NCI-H82 treated with DMSO at 0.1 percent for 48 hours (cell line): ENCODE data around the gene SLC27A1.
"Not testable (repeated sequence)": the region's sequence is repeated elsewhere in the genome, so short reads cannot be mapped to it uniquely, and the experiment has no call there.

Source experiments
- DNase-seq: peaks from one replicate; lab custom pipeline; 2025; ENCODE audit not compliant: unreplicated experiment; lab: John Stamatoyannopoulos, UW

Gene SLC27A1

GRCh38 chr19:17510220-17510993 lies 40.1 kb downstream of the SLC27A1 start:
- DNase-seq, result no peak

GRCh38 chr19:17511724-17512573 lies 41.6 kb downstream of the SLC27A1 start:
- DNase-seq, result peak; percentile 47

GRCh38 chr19:17512574-17512939 lies 42.2 kb downstream of the SLC27A1 start:
- DNase-seq, result no peak

DNA sequence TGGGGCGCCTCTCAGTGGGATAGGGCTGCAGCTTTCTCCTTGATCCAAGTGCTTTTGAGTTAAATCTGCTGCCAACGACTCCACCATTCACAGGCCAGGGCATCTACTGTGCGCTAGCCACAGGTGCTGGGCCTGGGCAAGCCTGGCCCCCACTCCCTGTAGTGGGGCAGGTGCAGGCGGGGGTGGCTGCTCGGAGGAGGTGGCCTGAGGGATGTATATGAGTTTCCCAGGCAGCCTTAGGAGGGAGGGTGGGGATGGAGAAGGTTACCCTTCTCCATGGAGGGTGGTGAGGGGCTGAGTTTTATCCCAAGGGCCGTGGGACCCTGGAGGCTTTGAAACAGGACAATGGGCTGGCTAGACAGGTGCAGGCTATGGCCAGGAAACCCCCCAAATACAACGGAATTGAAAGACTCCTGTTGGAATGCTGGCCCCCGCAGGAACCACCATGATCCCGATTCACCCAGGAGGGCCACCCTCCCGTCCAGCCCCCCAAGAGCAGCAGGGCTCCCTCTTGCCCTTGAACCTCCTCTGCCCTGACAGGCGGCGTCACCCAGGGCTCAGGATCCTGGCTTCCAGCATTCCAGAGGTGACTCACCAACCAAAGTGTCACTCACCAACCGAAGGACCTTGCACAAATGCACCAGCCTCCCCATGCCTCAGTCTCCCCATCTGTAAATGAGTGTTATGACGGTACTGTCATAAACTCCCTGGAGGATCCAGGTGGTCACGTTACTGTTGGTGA lies 45.3 kb downstream of the SLC27A1 start:
- no peak for DNase-seq

DNA sequence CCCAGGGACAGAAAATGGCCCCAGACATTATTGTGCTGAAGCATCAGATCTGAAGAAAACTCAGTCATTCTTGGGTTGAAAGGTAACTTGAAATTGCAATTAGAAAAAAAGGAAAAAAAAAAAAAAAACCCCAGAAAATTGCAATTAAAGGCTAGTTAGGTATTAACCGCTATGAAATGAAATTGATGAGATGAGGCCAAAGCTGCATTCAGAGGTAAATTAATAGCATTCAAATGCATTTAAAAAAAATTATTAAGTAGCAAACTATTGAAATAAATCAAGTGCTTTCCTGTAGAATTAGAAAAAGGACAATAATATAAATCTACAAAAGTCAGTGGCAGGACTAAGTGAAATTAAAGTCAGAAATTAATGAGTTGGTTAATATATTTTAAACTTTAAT lies 47.6 kb downstream of the SLC27A1 start:
- DNase-seq, result no peak

GRCh38 chr19:17518654-17519053 lies 48.3 kb downstream of the SLC27A1 start:
- not testable (repeated sequence) for DNase-seq

DNA sequence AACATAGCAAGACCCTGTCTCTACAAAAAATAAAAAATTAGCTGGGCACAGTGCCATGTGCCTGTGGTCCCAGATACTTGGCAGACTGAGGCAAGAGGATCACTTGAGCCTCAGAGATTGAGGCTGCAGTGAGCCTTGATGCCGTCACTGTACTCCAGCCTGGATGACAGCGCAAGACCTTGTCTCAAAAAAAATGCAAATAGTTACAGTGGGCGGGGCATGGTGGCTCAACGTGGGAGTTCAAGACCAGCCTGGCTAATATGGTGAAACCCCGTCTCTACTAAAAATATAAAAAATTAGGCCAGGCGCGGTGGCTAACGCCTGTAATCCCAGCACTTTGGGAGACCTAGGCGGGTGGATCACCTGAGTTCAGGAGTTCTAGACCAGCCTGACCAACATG lies 49.6 kb downstream of the SLC27A1 start:
- no peak for DNase-seq

DNA sequence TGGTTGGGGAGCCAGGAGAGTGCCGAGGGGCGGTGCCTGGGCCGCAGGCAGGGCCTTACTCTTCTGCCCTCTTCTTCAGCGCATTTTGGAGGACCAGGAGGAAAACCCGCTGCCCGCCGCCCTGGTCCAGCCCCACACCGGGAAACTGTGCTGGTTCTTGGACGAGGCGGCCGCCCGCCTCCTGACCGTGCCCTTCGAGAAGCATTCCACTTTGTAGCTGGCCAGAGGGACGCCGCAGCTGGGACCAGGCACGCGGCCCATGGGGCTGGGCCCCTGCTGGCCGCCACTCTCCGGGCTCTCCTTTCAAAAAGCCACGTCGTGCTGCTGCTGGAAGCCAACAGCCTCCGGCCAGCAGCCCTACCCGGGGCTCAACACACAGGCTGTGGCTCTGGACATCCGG lies 50.5 kb downstream of the SLC27A1 start:
- DNase-seq, result no peak

DNA sequence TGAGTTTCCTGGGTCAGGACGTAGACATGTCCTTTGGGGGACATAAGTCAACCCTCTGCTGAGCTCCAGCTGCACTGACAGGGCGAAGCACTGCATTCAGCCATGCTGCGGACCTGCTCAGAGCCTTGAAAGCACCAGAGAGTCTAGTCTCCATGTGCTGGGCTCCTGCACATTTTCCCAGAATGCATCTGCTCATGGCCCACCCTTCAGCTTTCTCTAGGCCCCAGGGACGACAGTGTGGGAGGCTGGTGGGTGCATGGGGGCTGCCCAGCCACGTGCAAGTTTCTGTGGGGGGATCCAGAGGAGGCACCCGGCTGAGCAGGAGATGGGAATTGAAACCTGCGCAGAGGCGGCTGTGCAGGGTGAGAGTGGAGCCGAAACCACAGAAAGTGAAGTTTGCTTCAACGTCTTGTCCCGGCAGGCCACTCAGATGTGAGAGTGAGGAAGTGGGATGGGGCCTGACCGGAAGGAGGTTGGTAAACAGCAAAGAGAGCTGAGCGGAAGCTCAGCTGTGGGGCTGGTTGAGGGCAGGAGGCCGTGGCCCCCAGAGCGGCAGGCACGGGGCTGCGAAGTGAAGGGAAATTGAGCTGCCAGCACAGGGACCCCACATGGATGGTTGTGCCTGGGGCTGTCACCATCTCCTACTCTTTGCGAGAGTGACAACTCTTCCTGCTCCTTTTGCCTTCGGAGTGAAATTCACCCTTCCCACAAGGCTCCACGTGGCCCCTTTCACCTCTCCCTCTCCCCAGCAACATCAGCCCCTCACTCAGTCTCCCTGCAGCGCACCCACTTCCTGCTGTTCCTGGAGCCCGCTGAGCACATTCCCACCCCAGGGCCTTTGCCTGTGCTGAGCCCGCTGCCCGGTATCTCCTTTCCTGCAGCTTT lies 52.9 kb downstream of the SLC27A1 start:
- no peak for DNase-seq

DNA sequence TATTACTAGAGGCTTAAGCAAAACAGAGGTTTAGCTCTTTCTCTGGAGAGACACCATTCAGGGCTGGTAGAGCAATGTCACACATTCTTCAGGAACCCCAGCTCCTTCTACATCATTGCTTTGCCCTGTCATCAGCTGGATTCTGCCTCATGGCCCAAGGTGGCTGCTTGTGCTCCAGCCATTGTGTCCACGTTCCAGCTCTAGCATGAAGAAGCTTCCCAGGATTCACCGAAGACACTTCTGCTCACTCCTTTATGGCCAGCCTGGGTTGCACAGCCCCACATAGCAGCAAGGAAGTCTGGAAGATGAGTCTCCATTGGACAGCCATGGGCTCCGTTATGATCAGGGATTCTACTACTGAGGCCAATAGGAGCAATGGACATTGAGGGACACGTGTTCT lies 54.3 kb downstream of the SLC27A1 start:
- DNase-seq, result no peak

DNA sequence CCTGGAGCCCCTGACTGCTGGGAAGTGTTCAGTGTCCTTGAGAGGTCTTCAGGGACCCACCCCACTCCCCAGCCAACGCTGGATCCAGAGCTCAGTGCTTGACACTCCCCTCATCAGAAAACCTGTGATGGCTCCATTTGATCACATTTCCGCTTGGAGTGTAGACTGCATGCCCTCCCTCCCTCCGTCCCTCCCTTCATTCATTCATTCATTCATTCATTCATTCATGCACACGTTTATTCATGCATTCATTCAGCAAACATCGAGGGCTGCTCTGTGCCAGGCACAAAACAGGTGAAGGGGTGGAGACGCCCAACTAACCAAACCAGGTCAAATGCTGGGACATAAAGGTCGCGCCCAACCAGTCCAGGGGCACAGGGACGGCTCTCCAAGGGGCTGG lies 54.8 kb downstream of the SLC27A1 start:
- no peak for DNase-seq

GRCh38 chr19:17526922-17527321 lies 56.6 kb downstream of the SLC27A1 start:
- DNase-seq, result no peak

GRCh38 chr19:17527326-17527725 lies 57.0 kb downstream of the SLC27A1 start:
- no peak for DNase-seq

GRCh38 chr19:17528610-17529009 lies 58.3 kb downstream of the SLC27A1 start:
- DNase-seq, result no peak

GRCh38 chr19:17529239-17530158 lies 59.2 kb downstream of the SLC27A1 start:
- DNase-seq, result no peak

- no peak for DNase-seq
These were observed 60.3 kb downstream of the SLC27A1 start for GRCh38 chr19:17530586-17530985.

GRCh38 chr19:17532116-17532515 lies 61.8 kb downstream of the SLC27A1 start:
- no peak for DNase-seq

- DNase-seq, result no peak
These were observed 62.2 kb downstream of the SLC27A1 start for GRCh38 chr19:17532557-17532956.

- no peak for DNase-seq
These were observed 64.4 kb downstream of the SLC27A1 start for GRCh38 chr19:17534767-17535166.

GRCh38 chr19:17536955-17537354 lies 66.6 kb downstream of the SLC27A1 start:
- no peak for DNase-seq
